OCI-LY3 (cell line): ENCODE data around the gene DDI1.

ENCODE experiments used
- H2AFZ ChIP-seq: fragments of 200-600, 300-600 bp; shearing (Covaris generic); 2 replicates; pipeline ENCODE4 v1.6.0; 2014; ENCODE audit warnings: antibody characterized with exemption, low read depth, low read length
- H3K27ac ChIP-seq: fragments of 200-600, 300-600 bp; sonication (generic); 2 replicates; pipeline ENCODE4 v1.5.1; 2014; ENCODE audit warnings: mild to moderate bottlenecking, low read length, moderate library complexity, mixed read lengths
- H3K27me3 ChIP-seq: fragments of 200-600, 300-600 bp; sonication (generic); 2 replicates; pipeline ENCODE4 v1.6.1; 2014; ENCODE audit warnings: low read depth, low read length, mixed read lengths
- H3K36me3 ChIP-seq: fragments of 200-600, 300-600 bp; sonication (generic); replicated peaks from 2 replicates; pipeline ENCODE3; 2014; ENCODE audit warnings: low read depth, low read length, mixed read lengths
- H3K4me1 ChIP-seq: fragments of 300-600, 200-600 bp; sonication (generic); 2 replicates; pipeline ENCODE4 v1.6.1; 2014; ENCODE audit warnings: low read length, mixed read lengths
- H3K4me2 ChIP-seq: fragments of 200-600, 300-600 bp; sonication (generic); 2 replicates; pipeline ENCODE4 v1.6.1; 2014; ENCODE audit warnings: low read length, mixed read lengths
- H3K4me3 ChIP-seq: fragments of 300-600, 200-600 bp; sonication (generic); 2 replicates; pipeline ENCODE4 v1.5.1; 2014; ENCODE audit warnings: antibody characterized with exemption, mild to moderate bottlenecking, low read length, moderate library complexity
- H3K79me2 ChIP-seq: fragments of 300-600, 200-600 bp; shearing (Covaris generic); 2 replicates; pipeline ENCODE4 v1.6.1; 2014; ENCODE audit warnings: mild to moderate bottlenecking, low read length, mixed read lengths
- H3K9ac ChIP-seq: fragments of 300-600, 200-600 bp; shearing (Covaris generic); 2 replicates; pipeline ENCODE4 v1.6.0; 2014; ENCODE audit warnings: mild to moderate bottlenecking, low read length, moderate library complexity
- H3K9me3 ChIP-seq: fragments of 200-600, 300-600 bp; shearing (Covaris generic); 2 replicates; pipeline ENCODE4 v1.6.1; 2014; ENCODE audit warnings: low read length, mixed read lengths; ENCODE audit not compliant: insufficient read depth
- H4K20me1 ChIP-seq: fragments of 200-600, 300-600 bp; sonication (generic); 2 replicates; pipeline ENCODE4 v1.6.1; 2016; ENCODE audit warnings: low read length, mixed read lengths; ENCODE audit not compliant: insufficient read depth
- CTCF ChIP-seq: fragments of 200-600, 300-600 bp; sonication (generic); IDR thresholded peaks from 2 replicates; pipeline ENCODE4 v1.5.1; 2014; ENCODE audit warnings: antibody characterized with exemption, low read length, low read depth
- EZH2phosphoT487 ChIP-seq: fragments of 200-600 bp; shearing (Covaris generic); IDR thresholded peaks from 2 replicates; pipeline ENCODE4 v1.6.1; 2018; ENCODE audit warnings: antibody characterized with exemption, mixed run types, low read depth

Gene DDI1

GRCh38 chr11:104024572-104024971, 11.9 kb upstream of the DDI1 start:
- no peak overlapping the region for H3K27ac ChIP-seq
- H2AFZ ChIP-seq = no peak overlapping the region
- H3K4me1 ChIP-seq = no peaks in the 10 kb centered on the region
- no peaks in the 10 kb centered on the region for H3K9me3 ChIP-seq
- no peaks in the 10 kb centered on the region for H3K27me3 ChIP-seq
- H3K36me3 ChIP-seq = no peaks in the 10 kb centered on the region
- no peak overlapping the region for H3K4me3 ChIP-seq
- TF ChIP-seq EZH2phosphoT487 (no peak), CTCF (no peak)
- no peaks in the 10 kb centered on the region for H4K20me1 ChIP-seq
- no peak overlapping the region for H3K9ac ChIP-seq
- no peak overlapping the region for H3K4me2 ChIP-seq
- H3K79me2 ChIP-seq = no peaks in the 10 kb centered on the region

GRCh38 chr11:104028476-104029263, 7.8 kb upstream of the DDI1 start:
- Histone ChIP-seq H2AFZ (no peak overlapping the region), H3K36me3 (no peaks in the 10 kb centered on the region), H3K9me3 (no peaks in the 10 kb centered on the region), H3K27me3 (no peaks in the 10 kb centered on the region), H3K9ac (no peak overlapping the region), H4K20me1 (no peaks in the 10 kb centered on the region), H3K4me1 (no peaks in the 10 kb centered on the region), H3K4me3 (no peak overlapping the region), H3K27ac (no peak overlapping the region), H3K79me2 (no peaks in the 10 kb centered on the region), H3K4me2 (no peak overlapping the region)
- TF ChIP-seq EZH2phosphoT487 (no peak), CTCF (no peak)

GRCh38 chr11:104033134-104033533, 3.3 kb upstream of the DDI1 start:
- no peak overlapping the region for H3K4me2 ChIP-seq
- no peaks in the 10 kb centered on the region for H3K27me3 ChIP-seq
- H3K36me3 ChIP-seq = no peaks in the 10 kb centered on the region
- TF ChIP-seq EZH2phosphoT487 (no peak), CTCF (no peak)
- no peak overlapping the region for H2AFZ ChIP-seq
- no peak overlapping the region for H3K9ac ChIP-seq
- no peaks in the 10 kb centered on the region for H3K9me3 ChIP-seq
- no peak overlapping the region for H3K27ac ChIP-seq
- H3K79me2 ChIP-seq = no peaks in the 10 kb centered on the region
- no peaks in the 10 kb centered on the region for H3K4me1 ChIP-seq
- no peak overlapping the region for H3K4me3 ChIP-seq
- no peaks in the 10 kb centered on the region for H4K20me1 ChIP-seq

- Histone ChIP-seq H3K4me2 (no peak overlapping the region), H3K36me3 (no peaks in the 10 kb centered on the region), H2AFZ (no peak overlapping the region), H3K27me3 (no peaks in the 10 kb centered on the region), H3K9me3 (no peaks in the 10 kb centered on the region), H3K79me2 (no peaks in the 10 kb centered on the region), H3K9ac (no peak overlapping the region), H3K4me1 (no peaks in the 10 kb centered on the region), H4K20me1 (no peaks in the 10 kb centered on the region), H3K27ac (no peak overlapping the region), H3K4me3 (no peak overlapping the region)
- TF ChIP-seq CTCF = no peak
Observed at GRCh38 chr11:104033561-104033960, 2.9 kb upstream of the DDI1 start.
